Liver (tissue), 9 donors: ENCODE data around the gene PRR36. TPM values are rescaled to one million over a fixed set of nuclear protein-coding genes. Genes with fewer than 3 reads are reported as not detected.
A peak's percentile ranks its signal among the peaks of the same experiment; 100 is the strongest.

Experiments used
- DNase-seq: peaks from one replicate; pipeline ENCODE4 v3.0.0-alpha.2; 2017; ENCODE audit warnings: low spot score
- H3K27ac ChIP-seq, 2 donors: one replicate each; pipeline ENCODE4 v1.7.0; 2013; ENCODE audit warnings: inconsistent platforms in 2 of 2, low read length in 2 of 2, control low read depth in 1 of 2, low read depth in 1 of 2, mild to moderate bottlenecking in 1 of 2
- H3K27me3 ChIP-seq, 4 donors: one replicate each; pipeline versions ENCODE4 v1.6.1 to v1.7.0; 2013; ENCODE audit warnings: low read length in 3 of 4, inconsistent platforms in 1 of 4, mild to moderate bottlenecking in 1 of 4, moderate library complexity in 1 of 4; ENCODE audit not compliant: control insufficient read depth in 4 of 4, insufficient read depth in 4 of 4
- H3K36me3 ChIP-seq, 4 donors: one replicate each; pipeline versions ENCODE4 v1.6.1 to v1.7.0; 2013; ENCODE audit warnings: low read length in 3 of 4, mild to moderate bottlenecking in 3 of 4, low read depth in 1 of 4, moderate library complexity in 1 of 4; ENCODE audit not compliant: control insufficient read depth in 4 of 4, insufficient read depth in 3 of 4
- H3K4me1 ChIP-seq, 4 donors: one replicate each; pipeline versions ENCODE4 v1.6.1 to v1.7.0; 2013; ENCODE audit warnings: low read length in 3 of 4, mild to moderate bottlenecking in 3 of 4, moderate library complexity in 1 of 4; ENCODE audit not compliant: control insufficient read depth in 4 of 4, insufficient read depth in 4 of 4
- H3K4me3 ChIP-seq, 3 donors: one replicate each; pipeline versions ENCODE4 v1.6.1 to v1.7.0; 2013; ENCODE audit warnings: low read length in 3 of 3, control low read depth in 1 of 3, low read depth in 1 of 3, mild to moderate bottlenecking in 1 of 3
- H3K9ac ChIP-seq, 2 donors: one replicate each; pipeline ENCODE4 v1.7.0; 2013; ENCODE audit warnings: low read length in 2 of 2, mild to moderate bottlenecking in 2 of 2, moderate library complexity in 2 of 2, control low read depth in 1 of 2, low read depth in 1 of 2
- H3K9me3 ChIP-seq, 4 donors: one replicate each; pipeline versions ENCODE4 v1.6.1 to v1.7.0; 2013; ENCODE audit warnings: low read length in 3 of 4; ENCODE audit not compliant: control insufficient read depth in 4 of 4
- EGR1 ChIP-seq, 2 donors: IDR thresholded peaks; 2 replicates each; pipeline ENCODE4 v1.6.1; 2016 to 2018; ENCODE audit warnings: antibody characterized with exemption in 2 of 2, low read depth in 2 of 2
- FOXA1 ChIP-seq: IDR thresholded peaks from 2 replicates; pipeline ENCODE4 v1.6.1; 2016; ENCODE audit warnings: antibody characterized with exemption
- FOXA2 ChIP-seq: IDR thresholded peaks from 2 replicates; pipeline ENCODE4 v1.6.1; 2016; ENCODE audit warnings: antibody characterized with exemption
- GABPA ChIP-seq, 2 donors: IDR thresholded peaks in 1 of 2; conservative IDR thresholded peaks in 1 of 2; 2 replicates each; pipeline ENCODE4 v1.6.1; 2016; ENCODE audit warnings: antibody characterized with exemption in 2 of 2, mild to moderate bottlenecking in 1 of 2, moderate library complexity in 1 of 2
- HNF4G ChIP-seq: IDR thresholded peaks from 2 replicates; pipeline ENCODE4 v1.6.1; 2016; ENCODE audit warnings: antibody characterized with exemption
- JUND ChIP-seq, 2 donors: IDR thresholded peaks; 2 replicates each; pipeline ENCODE4 v1.6.1; 2016; ENCODE audit warnings: antibody characterized with exemption in 2 of 2
- NR2F2 ChIP-seq: IDR thresholded peaks from 2 replicates; pipeline ENCODE4 v1.6.1; 2016; ENCODE audit warnings: antibody characterized with exemption
- RAD21 ChIP-seq, 2 donors: IDR thresholded peaks; 2 replicates each; pipeline ENCODE4 v1.6.1; 2016; ENCODE audit warnings: antibody characterized with exemption in 2 of 2, mild to moderate bottlenecking in 2 of 2
- TAF1 ChIP-seq: conservative IDR thresholded peaks from 2 replicates; pipeline ENCODE4 v1.6.1; 2016; ENCODE audit warnings: antibody characterized with exemption, mild to moderate bottlenecking
- YY1 ChIP-seq: IDR thresholded peaks from 2 replicates; pipeline ENCODE4 v1.6.1; 2016; ENCODE audit warnings: antibody characterized with exemption, mild to moderate bottlenecking
- WGBS: extraction: QIAGEN DNeasy Blood & Tissue Kit; methylation state at CpG from one replicate; pipeline ENCODE4 v1.1.7; 2013; 5-methylcytosine and 5-hydroxymethylcytosine counted together
- polyA plus RNA-seq, 2 donors: library from polyadenylated mRNA; stranded (reverse) in 1 of 2; unstranded in 1 of 2; fragments of 200-250 nt in 1 of 2; fragments of >200 nt in 1 of 2; fragmentation: Nextera tagmentation in 1 of 2; extraction: Ambion mirVana in 1 of 2; gene quantifications; one replicate each; pipeline versions ENCODE4 v1.2.1 to v1.2.3, GENCODE V29; 2013 to 2015
- total RNA-seq, 2 donors: library from RNA; depleted of rRNA; stranded (reverse); fragments of >200 nt; gene quantifications; one replicate each; pipeline ENCODE4 v1.2.3, GENCODE V29; 2014
- TF ChIP-seq, protein P1 (sequence below): IDR thresholded peaks from 2 replicates; pipeline ENCODE4 v1.6.1; 2016; ENCODE audit warnings: antibody characterized with exemption
- TF ChIP-seq, protein P2 (sequence below): fragments of 150-350 bp; IDR thresholded peaks from 2 replicates; pipeline ENCODE4 v1.5.1; 2017; ENCODE audit warnings: improper control_type of control experiment, low read depth, low read length; ENCODE audit not compliant: missing input control
- TF ChIP-seq, protein P3 (sequence below): IDR thresholded peaks from 2 replicates; pipeline ENCODE4 v1.6.1; 2016; ENCODE audit warnings: antibody characterized with exemption
- TF ChIP-seq, protein P4 (sequence below): IDR thresholded peaks from 2 replicates; pipeline ENCODE4 v1.6.1; 2016; ENCODE audit warnings: antibody characterized with exemption
- donor health status: healthy.
- donor health status: healthy.
- donor health status: healthy.
- donor health status: healthy.
- donor health status: healthy.

PRR36 gene
- total and polyA plus RNA-seq, 4 donors, result 0.02 to 0.03 TPM; not detected in 2

DNA sequence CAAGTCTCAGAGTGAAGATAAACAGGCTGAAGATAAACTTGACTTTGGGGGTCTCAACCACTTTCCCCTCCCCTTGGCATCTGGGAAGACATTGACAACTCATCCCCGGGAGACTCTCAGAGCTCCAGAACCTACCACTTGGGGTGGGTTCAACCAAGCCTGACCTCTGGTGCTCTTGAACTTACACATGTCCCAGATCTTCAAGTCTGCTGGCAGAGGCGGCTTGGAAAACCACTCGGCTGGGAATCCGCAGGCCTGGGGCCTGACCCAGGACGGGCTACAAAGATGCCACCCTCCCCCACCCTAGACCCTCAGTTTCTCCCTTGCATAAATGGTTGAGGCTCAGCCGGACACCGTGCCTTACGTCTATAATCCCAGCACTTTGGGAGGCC lies 14.6 kb upstream of the PRR36 start:
- 81% methylated on average over 8 of the region's 8 CpGs for WGBS
- no peaks in the 10 kb centered on the region for H3K9me3 ChIP-seq
- TF ChIP-seq FOXA2 (no peak), FOXA1 (no peak), NR2F2 (no peak), EGR1 (IDR thresholded peaks at IDR 0.05; ENCODE audit: low read depth in 2 of 2) (no peak), TAF1 (no peak), RAD21 (IDR thresholded peaks at IDR 0.05) (no peak), HNF4G (no peak), YY1 (no peak), JUND (IDR thresholded peaks at IDR 0.05) (no peak), GABPA (IDR thresholded peaks at IDR 0.05 in 1 of 2, conservative IDR thresholded peaks at IDR 0.05 in 1 of 2) (no peak)
- TF ChIP-seq, protein P1, sequence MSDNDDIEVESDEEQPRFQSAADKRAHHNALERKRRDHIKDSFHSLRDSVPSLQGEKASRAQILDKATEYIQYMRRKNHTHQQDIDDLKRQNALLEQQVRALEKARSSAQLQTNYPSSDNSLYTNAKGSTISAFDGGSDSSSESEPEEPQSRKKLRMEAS, result no peak
- TF ChIP-seq, protein P2, sequence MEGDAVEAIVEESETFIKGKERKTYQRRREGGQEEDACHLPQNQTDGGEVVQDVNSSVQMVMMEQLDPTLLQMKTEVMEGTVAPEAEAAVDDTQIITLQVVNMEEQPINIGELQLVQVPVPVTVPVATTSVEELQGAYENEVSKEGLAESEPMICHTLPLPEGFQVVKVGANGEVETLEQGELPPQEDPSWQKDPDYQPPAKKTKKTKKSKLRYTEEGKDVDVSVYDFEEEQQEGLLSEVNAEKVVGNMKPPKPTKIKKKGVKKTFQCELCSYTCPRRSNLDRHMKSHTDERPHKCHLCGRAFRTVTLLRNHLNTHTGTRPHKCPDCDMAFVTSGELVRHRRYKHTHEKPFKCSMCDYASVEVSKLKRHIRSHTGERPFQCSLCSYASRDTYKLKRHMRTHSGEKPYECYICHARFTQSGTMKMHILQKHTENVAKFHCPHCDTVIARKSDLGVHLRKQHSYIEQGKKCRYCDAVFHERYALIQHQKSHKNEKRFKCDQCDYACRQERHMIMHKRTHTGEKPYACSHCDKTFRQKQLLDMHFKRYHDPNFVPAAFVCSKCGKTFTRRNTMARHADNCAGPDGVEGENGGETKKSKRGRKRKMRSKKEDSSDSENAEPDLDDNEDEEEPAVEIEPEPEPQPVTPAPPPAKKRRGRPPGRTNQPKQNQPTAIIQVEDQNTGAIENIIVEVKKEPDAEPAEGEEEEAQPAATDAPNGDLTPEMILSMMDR, result no peak
- TF ChIP-seq, protein P3, sequence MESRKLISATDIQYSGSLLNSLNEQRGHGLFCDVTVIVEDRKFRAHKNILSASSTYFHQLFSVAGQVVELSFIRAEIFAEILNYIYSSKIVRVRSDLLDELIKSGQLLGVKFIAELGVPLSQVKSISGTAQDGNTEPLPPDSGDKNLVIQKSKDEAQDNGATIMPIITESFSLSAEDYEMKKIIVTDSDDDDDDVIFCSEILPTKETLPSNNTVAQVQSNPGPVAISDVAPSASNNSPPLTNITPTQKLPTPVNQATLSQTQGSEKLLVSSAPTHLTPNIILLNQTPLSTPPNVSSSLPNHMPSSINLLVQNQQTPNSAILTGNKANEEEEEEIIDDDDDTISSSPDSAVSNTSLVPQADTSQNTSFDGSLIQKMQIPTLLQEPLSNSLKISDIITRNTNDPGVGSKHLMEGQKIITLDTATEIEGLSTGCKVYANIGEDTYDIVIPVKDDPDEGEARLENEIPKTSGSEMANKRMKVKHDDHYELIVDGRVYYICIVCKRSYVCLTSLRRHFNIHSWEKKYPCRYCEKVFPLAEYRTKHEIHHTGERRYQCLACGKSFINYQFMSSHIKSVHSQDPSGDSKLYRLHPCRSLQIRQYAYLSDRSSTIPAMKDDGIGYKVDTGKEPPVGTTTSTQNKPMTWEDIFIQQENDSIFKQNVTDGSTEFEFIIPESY, result no peak
- TF ChIP-seq, protein P4, sequence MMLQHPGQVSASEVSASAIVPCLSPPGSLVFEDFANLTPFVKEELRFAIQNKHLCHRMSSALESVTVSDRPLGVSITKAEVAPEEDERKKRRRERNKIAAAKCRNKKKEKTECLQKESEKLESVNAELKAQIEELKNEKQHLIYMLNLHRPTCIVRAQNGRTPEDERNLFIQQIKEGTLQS, result no peak
- peaks cover 0 to 13% (median 7%) of the 10 kb centered on the region in 4 donors for H3K4me1 ChIP-seq
- DNase-seq, result no peak
- no peaks in the 10 kb centered on the region for H3K27me3 ChIP-seq
- peak overlapping the region in 1 of 2 donors; percentile 69 for H3K9ac ChIP-seq
- peak overlapping the region; percentile 41 to 76 (median 42) for H3K4me3 ChIP-seq
- no peak overlapping the region for H3K27ac ChIP-seq
- H3K36me3 ChIP-seq, result no peaks in the 10 kb centered on the region

DNA sequence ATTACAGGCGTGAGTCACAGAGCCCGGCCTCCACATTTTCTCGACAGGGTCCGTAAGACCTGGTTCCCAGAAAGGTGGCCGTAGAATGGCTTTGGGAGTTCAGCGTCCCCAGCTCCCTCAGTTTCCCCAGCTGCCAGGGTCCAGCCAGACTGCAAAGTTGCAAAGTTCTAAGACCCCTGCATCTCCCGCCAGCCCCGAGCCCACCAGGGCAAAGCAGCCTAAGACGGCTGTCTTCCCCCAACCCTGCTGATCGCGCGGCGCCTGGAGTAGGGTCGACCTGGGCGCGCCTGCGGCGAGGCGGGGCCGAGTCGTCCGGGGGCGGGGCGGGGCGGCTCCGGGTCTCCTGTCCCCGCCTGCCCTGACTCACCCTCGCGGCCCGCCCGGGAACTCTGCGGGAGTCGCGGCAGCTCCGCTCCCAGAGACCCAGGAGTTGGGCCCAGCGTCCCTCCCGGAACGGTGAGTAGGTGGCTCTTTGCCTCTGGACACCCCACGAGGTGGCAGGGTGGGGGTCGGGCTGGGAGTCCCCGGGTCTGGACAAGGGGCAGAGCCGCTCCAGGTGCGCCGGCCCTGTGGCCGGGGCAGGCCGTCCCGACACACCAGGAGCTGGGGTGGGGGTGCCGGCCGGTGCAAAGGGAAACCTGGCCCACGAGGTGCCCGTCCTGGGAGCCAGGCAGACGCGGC lies 14.1 kb upstream of the PRR36 start, which contains the start of gene LRRC8E:
Gene LRRC8E (plus strand): TSS at position 366 of the 681 bp plus-strand sequence. CDS start 7,094 bp downstream, outside the sequence.
- H3K36me3 ChIP-seq, result no peaks in the 10 kb centered on the region
- H3K27ac ChIP-seq, result no peak within 1 kb of the TSS
- TF ChIP-seq, protein P1, result no peak
- TF ChIP-seq FOXA1 (no peak), TAF1 (no peak), EGR1 (IDR thresholded peaks at IDR 0.05; ENCODE audit: low read depth in 2 of 2) (no peak), NR2F2 (no peak)
- TF ChIP-seq, protein P2, result no peak
- H3K9me3 ChIP-seq, result no peaks in the 10 kb centered on the region
- peaks cover 0 to 13% (median 6%) of the 10 kb centered on the region in 4 donors for H3K4me1 ChIP-seq
- peak; percentile 60 for DNase-seq
- H3K27me3 ChIP-seq, result no peaks in the 10 kb centered on the region
- WGBS, result 10% methylated on average over 53 of the region's 53 CpGs
- H3K9ac ChIP-seq, result peak within 1 kb of the TSS in 1 of 2 donors; percentile 69
- H3K4me3 ChIP-seq, result peak within 1 kb of the TSS; percentile 41 to 76 (median 42)
